Measurements from ENCODE around the gene TNNC1.

TNNC1 gene

DNA sequence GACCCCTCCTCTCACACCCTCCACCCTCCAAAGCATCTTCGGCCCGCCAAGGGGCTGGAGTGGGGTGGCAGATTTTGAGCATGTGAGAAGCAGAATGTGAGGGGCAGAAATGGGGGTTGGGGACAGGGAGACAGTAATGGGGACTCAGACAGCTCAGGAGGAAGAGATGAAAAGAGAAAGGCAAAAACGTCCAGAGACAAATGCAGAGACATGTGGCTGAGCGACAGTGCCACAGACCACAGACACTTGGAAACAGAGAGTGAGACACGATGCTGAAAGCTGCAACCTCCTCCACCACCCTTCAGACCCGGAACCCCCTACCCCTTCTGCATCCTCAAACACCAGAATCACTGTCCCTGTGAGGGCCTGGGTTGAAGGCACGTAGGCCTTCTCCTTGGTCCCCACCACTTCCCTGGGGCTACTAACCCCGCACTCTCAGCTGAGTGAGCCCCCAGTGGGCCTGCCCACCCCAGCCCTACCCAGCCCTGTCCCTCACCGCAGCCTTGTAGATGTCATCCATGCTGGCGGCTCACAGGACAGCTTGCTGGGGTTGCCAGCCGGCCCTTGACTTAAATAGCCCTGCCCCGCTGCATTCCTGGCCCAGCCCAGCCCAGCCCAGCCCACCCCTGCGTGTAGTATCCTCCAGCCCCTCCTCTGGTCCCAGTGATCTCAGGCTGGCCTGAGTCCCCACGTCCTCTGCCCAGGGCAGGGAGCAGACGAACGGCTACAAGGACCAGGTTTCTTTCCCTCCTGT is at the start of gene TNNC1:
Gene TNNC1 (minus strand): TSS at position 546 of the 754 bp plus-strand sequence. CDS start 26 bp downstream, at position 520.
- DNase-seq = no peak

GRCh38 chr3:52502808-52503350 is 49.0 kb upstream of the TNNC1 start:
- no peak for DNase-seq

GRCh38 chr3:52502001-52502400 is 48.2 kb upstream of the TNNC1 start:
- no peak for DNase-seq

DNA sequence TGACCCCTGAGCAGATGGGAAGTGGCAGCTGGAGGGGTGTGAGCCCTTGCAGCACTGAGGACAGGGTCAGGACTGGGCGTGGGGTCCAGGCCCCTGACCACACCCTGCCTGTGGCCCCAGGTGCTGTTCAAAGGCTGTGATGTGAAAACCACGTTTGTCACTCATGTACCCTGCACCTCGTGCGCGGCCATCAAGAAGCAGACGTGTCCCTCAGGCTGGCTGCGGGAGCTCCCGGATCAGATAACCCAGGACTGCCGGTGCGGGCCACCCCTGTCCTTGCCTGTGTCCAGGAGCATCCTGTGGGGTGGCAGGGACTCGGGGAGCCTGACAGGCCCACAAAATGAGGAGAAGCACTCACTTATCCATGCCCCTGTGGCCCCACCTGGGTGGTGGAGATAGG is 47.2 kb upstream of the TNNC1 start:
- DNase-seq = no peak

DNA sequence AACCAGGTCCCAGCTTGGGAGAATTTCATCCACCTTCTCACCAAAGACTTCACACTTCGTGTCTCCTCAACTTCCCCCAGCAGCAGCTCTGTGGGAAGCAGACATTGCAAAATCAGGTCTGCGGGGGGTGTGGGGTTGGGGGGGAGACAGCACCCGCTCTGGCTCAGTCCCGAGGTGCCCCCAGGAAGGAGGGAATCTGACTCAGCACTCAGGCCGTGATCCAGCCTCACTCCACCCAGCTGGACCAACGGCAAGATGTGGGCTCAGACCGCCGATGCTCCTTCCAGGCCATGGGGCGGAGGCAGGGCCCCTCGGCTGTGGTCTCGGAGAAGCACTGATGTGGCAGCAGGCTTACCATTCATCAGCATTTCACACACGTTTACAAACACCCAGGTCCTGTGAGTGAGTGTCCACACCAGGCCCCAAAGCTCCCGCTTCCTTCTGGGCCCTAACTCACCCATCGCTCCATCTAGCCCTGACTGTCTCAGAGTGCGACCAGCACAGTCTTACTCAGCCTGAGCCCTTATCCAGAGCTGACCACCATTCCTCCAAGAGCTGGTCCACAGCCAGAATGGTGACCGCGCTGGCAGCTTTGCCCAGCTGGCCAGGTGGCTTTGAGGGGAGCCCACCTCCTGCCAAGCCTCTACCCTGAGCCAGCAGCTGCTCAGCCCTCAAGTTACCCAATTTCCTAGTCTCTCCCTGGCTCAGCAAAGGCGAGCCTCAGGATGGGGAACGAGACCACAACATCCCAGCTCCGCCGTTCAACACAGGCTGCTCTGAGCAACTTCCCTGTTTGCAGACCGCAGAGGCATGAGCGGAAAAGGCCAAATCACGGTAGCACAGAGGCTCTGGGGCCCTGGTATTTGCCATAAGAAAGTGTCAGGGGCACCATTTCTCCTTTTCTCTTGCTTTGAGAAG is 44.6 kb upstream of the TNNC1 start:
- DNase-seq = no peak

- no peak for DNase-seq
These were observed 42.1 kb upstream of the TNNC1 start for GRCh38 chr3:52495777-52496602.

DNA sequence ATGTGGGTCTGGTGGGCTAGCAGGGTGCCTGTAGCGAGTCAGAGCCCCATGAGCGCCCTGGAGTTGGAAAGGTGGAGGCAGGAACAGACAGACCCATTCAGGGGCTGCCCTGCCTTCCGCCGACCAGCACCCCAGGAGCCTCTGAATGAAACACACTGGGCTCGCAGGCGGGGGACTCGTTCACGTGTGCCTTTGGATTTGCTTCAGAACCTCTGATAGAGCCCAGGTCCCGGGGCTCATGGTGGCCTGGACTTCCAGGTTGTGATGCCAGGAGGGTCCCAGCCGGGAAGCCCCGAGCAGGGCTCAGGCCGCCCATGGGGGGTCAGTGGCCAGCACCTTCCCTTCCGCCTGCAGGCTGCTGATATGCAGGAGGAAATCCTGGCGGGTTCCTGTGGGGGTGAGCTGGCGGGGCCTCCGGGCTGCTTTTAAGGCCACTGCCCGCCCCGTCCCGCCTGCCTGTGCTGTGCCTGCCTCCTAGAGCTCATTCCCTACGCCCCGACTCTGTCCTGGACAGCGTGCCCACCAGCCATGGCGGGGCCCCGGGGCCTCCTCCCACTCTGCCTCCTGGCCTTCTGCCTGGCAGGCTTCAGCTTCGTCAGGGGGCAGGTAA is 41.1 kb upstream of the TNNC1 start, which contains the start of gene STAB1:
Gene STAB1 (plus strand): TSS at position 453 of the 610 bp plus-strand sequence. CDS start 76 bp downstream, at position 529.
- no peak for DNase-seq

GRCh38 chr3:52494445-52494844 is 40.6 kb upstream of the TNNC1 start:
- no peak for DNase-seq

DNA sequence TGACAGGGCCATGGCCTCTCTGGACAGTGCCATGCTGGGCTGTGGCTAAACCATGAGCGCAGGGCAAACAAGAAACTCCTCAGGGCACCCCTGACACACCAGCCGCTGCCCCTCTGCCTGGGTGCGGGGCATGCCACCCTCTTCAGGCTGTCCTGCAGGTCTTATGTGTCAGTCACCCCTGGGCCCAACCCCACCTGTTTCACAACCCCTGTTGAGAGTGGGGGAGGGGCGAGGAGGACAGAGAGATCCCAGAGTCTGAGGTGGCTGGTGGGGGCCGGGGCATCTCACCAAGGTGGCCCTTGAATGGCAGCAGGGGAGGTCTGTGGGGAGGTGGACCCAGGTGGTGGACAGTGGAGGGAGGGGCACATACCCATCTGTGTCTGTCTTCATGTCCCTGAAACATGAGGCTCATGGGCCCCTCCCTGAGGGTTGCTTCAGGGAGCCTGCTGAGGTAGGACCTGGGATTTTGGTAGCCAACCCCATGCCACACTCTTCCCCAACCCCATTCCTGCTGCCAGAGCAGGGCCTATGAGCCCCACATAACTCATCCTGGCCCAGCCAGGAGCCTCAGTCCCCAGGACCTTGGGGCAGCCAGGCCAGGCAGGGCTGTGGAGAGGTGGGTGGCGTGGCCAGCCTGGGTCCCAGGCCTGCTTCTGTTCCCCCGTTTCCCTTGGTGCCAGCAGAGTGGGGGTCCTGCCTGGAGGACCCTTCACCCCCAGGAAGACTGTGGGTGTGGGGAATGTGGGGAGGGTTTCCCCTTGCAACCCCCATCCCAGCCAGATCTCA is 39.6 kb upstream of the TNNC1 start:
- DNase-seq = no peak

- no peak for DNase-seq
These were observed 38.2 kb upstream of the TNNC1 start for GRCh38 chr3:52492059-52492458.

DNA sequence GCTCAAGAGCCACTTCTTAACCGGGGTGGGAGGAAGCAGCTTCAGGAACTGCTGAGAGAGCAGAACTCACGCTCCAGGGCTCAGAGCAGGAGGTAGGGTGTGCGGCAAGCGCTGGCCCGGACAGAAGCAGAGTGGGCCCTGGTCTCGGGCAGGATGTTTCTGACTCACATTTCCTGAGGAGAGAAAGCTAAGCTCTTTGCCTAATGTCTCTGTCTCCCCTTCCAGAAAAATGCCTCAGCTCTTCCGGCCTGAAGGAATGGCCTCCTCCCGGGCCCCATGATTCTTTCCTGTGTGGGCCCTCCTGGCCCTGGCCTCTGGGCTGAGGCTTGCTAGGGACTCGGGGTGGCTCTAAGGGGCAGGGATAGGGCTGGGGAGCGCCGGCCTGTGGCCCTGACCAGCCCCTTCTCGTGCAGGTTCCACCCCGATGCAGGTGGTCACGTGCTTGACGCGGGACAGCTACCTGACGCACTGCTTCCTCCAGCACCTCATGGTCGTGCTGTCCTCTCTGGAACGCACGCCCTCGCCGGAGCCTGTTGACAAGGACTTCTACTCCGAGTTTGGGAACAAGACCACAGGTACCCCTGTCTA is 37.2 kb upstream of the TNNC1 start:
- DNase-seq = no peak

DNA sequence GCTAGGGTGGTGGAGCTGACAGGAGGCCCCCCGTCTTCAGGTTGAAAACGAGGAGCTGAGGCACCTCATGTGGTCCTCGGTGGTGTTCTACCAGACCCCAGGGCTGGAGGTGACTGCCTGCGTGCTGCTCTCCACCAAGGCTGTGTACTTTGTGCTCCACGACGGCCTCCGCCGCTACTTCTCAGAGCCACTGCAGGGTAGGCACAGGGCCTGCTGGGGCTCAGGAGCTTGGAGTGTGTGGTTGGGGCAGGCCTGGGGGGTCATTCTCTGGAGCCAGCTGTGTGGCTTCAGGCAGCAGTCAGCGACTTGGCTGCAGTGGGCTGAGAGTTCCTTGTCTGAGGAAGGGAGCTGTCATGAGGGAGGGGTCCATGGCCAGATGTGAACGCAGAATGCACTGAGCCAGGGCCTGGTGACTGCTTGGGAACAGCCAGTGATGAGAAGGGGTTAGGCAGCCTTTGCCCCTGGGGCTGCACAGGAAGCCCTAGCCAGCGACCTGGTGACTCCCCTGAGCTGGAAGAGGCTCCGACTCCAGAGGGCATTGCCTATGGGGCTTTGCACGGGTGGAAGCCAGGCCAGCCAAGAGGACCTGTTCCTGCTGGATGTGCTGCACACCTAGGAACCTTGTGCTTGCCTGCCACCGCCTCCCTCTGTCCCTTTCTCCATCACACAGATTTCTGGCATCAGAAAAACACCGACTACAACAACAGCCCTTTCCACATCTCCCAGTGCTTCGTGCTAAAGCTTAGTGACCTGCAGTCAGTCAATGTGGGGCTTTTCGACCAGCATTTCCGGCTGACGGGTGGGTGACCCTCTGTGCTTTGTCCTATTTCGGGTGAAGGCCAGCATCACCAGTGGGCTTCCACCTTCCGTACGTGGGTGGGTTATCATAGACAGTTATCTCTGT is 36.4 kb upstream of the TNNC1 start:
- DNase-seq = no peak

GRCh38 chr3:52489453-52489852 is 35.6 kb upstream of the TNNC1 start:
- DNase-seq = no peak

- DNase-seq = no peak
These were observed 34.9 kb upstream of the TNNC1 start for GRCh38 chr3:52488746-52489145.

DNA sequence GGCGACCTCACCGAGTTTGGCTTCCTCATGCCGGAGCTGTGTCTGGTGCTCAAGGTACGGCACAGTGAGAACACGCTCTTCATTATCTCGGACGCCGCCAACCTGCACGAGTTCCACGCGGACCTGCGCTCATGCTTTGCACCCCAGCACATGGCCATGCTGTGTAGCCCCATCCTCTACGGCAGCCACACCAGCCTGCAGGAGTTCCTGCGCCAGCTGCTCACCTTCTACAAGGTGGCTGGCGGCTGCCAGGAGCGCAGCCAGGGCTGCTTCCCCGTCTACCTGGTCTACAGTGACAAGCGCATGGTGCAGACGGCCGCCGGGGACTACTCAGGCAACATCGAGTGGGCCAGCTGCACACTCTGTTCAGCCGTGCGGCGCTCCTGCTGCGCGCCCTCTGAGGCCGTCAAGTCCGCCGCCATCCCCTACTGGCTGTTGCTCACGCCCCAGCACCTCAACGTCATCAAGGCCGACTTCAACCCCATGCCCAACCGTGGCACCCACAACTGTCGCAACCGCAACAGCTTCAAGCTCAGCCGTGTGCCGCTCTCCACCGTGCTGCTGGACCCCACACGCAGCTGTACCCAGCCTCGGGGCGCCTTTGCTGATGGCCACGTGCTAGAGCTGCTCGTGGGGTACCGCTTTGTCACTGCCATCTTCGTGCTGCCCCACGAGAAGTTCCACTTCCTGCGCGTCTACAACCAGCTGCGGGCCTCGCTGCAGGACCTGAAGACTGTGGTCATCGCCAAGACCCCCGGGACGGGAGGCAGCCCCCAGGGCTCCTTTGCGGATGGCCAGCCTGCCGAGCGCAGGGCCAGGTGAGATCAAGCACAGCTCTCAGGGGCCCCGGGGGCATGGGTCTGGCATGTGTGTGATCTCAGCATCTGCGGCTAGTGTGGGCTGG is 34.2 kb upstream of the TNNC1 start:
- no peak for DNase-seq

GRCh38 chr3:52487050-52487787 is 33.4 kb upstream of the TNNC1 start:
- DNase-seq = no peak

GRCh38 chr3:52484680-52485461 is 31.0 kb upstream of the TNNC1 start:
- no peak for DNase-seq
